Keratinocyte (primary cell): ENCODE measurements around the gene EEF1AKMT2. TPM values are rescaled to one million over a fixed set of nuclear protein-coding genes. Genes with fewer than 3 reads are reported as not detected.
A peak's percentile ranks its signal among the peaks of the same experiment; 100 is the strongest.

ENCODE experiments used
- DNase-seq: peaks from one replicate; pipeline ENCODE4 v3.0.0-alpha.2; 2011; ENCODE audit warnings: low read depth, missing footprints, low spot score
- FAIRE-seq: peaks from 2 replicates; lab custom pipeline; 2011; peaks lifted over from hg19 to GRCh38; lab: Jason Lieb, UNC
- H2AFZ ChIP-seq: 2 replicates; pipeline ENCODE4 v1.6.0; 2012; ENCODE audit warnings: low read length, control low read depth, inconsistent platforms; ENCODE audit not compliant: control insufficient read depth
- H3K27ac ChIP-seq: 2 replicates; pipeline ENCODE4 v1.5.1; 2011; ENCODE audit warnings: low read length; ENCODE audit not compliant: control insufficient read depth, insufficient read depth
- H3K27me3 ChIP-seq: 3 replicates; pipeline ENCODE4 v1.6.0; 2011; ENCODE audit warnings: low read length; ENCODE audit not compliant: control insufficient read depth, insufficient read depth; ENCODE audit errors: extremely low read depth
- H3K36me3 ChIP-seq, 2 experiments: 2 replicates in 1 of 2; 3 replicates in 1 of 2; pipeline ENCODE4 v1.5.1; 2011; ENCODE audit warnings: low read length in 2 of 2, mild to moderate bottlenecking in 1 of 2; ENCODE audit not compliant: control insufficient read depth in 2 of 2, insufficient read depth in 2 of 2; ENCODE audit errors: extremely low read depth in 1 of 2
- H3K4me1 ChIP-seq: 3 replicates; pipeline ENCODE4 v1.5.1; 2011; ENCODE audit warnings: low read length; ENCODE audit not compliant: control insufficient read depth, insufficient read depth; ENCODE audit errors: extremely low read depth
- H3K4me2 ChIP-seq: 3 replicates; pipeline ENCODE4 v1.6.0; 2011; ENCODE audit warnings: low read depth, low read length; ENCODE audit not compliant: control insufficient read depth, insufficient read depth; ENCODE audit errors: extremely low read depth
- H3K4me3 ChIP-seq, 3 experiments: fragments of 200-600 bp in 1 of 3; sonication (generic) in 1 of 3; 2 replicates in 2 of 3; 3 replicates in 1 of 3; pipeline ENCODE4 v1.5.1; 2011 to 2016; ENCODE audit warnings: low read length in 3 of 3, mild to moderate bottlenecking in 3 of 3, control low read depth in 2 of 3, inconsistent platforms in 1 of 3, low read depth in 1 of 3, mixed read lengths in 1 of 3, mixed run types in 1 of 3, moderate library complexity in 1 of 3; ENCODE audit not compliant: control insufficient read depth in 2 of 3, insufficient read depth in 2 of 3; ENCODE audit errors: extremely low read depth in 1 of 3
- H3K79me2 ChIP-seq: 2 replicates; pipeline ENCODE4 v1.6.0; 2012; ENCODE audit warnings: low read length; ENCODE audit not compliant: control insufficient read depth, insufficient read depth
- H3K9ac ChIP-seq: 3 replicates; pipeline ENCODE4 v1.6.0; 2011; ENCODE audit warnings: low read length; ENCODE audit not compliant: control insufficient read depth, insufficient read depth; ENCODE audit errors: extremely low read depth
- H3K9me1 ChIP-seq: 3 replicates; pipeline ENCODE4 v1.6.0; 2011; ENCODE audit warnings: low read length; ENCODE audit not compliant: control insufficient read depth, insufficient read depth; ENCODE audit errors: extremely low read depth
- H3K9me3 ChIP-seq: 2 replicates; pipeline ENCODE4 v1.5.1; 2012; ENCODE audit warnings: low read depth, low read length; ENCODE audit not compliant: control insufficient read depth
- H4K20me1 ChIP-seq: 3 replicates; pipeline ENCODE4 v1.6.0; 2011; ENCODE audit warnings: low read length; ENCODE audit not compliant: control insufficient read depth, insufficient read depth; ENCODE audit errors: extremely low read depth
- EZH2 ChIP-seq: IDR thresholded peaks from one replicate; pipeline ENCODE4 v1.6.1; 2012; ENCODE audit warnings: inconsistent platforms, mild to moderate bottlenecking, low read length, moderate library complexity
- dilution Hi-C: fragments of 300-500 bp; cut with MboI; formaldehyde crosslinking; loops from one replicate; pipeline ENCODE4 v1.7.0; 2020; ENCODE audit warnings: low sequenced_read_pairs; ENCODE audit not compliant: extremely low pct_ligation_motif_present
- polyA plus RNA-seq, 5 experiments: library from polyadenylated mRNA; depleted of rRNA in 3 of 5; stranded (reverse) in 3 of 5; stranded (forward) in 1 of 5; unstranded in 1 of 5; fragments of >200 nt; gene quantifications; 1 replicate in 1 of 5; 2 replicates in 3 of 5; 3 replicates in 1 of 5; pipeline versions ENCODE4 v1.2.1 to v1.2.3, GENCODE V29; 2011 to 2012; ENCODE audit warnings: missing spikeins in 2 of 5, low read depth in 1 of 5, low replicate concordance in 1 of 5
- TF ChIP-seq, protein P1 (sequence below), 3 experiments: IDR thresholded peaks in 1 of 3; conservative IDR thresholded peaks in 1 of 3; optimal IDR thresholded peaks in 1 of 3; 2 replicates in 2 of 3; 3 replicates in 1 of 3; pipeline versions ENCODE3 to v1.5.1; 2011; ENCODE audit warnings: low read length in 3 of 3, mild to moderate bottlenecking in 3 of 3, moderate library complexity in 2 of 3, control low read depth in 1 of 3, inconsistent platforms in 1 of 3; ENCODE audit not compliant: insufficient read depth in 2 of 3; ENCODE audit errors: extremely low read depth in 1 of 3

Gene EEF1AKMT2
- polyA plus RNA-seq, 1 donor (not counting 4 experiments of a cell fraction or from before 2014, with no cell fraction given) = 19.1 TPM

DNA sequence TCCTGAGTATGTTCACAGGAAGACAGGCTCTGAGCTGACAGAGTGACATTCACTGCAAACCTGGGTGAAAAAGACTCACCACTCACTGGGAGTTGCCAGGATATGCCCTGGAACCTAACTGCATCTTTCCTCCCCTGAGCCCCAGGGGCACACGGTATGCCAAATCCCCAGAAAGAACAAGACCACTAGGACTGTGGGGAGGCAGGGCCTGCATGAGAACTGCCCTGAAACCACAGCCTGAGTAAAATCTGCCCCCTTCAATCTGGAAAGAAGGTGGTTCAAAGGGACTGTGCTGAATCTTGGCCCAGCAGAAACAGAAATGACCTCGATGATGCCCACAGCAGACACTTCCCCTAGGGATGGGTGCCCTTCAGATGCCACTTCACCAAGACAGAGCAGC is 54.0 kb downstream of the EEF1AKMT2 start:
- FAIRE-seq (no peak), DNase-seq (no peak)
- H3K36me3 ChIP-seq = peaks cover 0 to 2% of the 10 kb centered on the region in 2 experiments
- H2AFZ ChIP-seq = no peak overlapping the region
- H3K79me2 ChIP-seq = peaks cover 71% of the 10 kb centered on the region
- no peaks in the 10 kb centered on the region for H3K9me3 ChIP-seq
- peaks cover 2% of the 10 kb centered on the region for H3K9me1 ChIP-seq
- peak overlapping the region; percentile 22 for H3K27ac ChIP-seq
- dilution Hi-C loops = no loop called here
- no peak overlapping the region for H3K4me3 ChIP-seq
- peak overlapping the region; percentile 50 for H3K4me2 ChIP-seq
- no peak overlapping the region for H3K9ac ChIP-seq
- H3K4me1 ChIP-seq = peaks cover 87% of the 10 kb centered on the region
- no peaks in the 10 kb centered on the region for H4K20me1 ChIP-seq
- H3K27me3 ChIP-seq = no peaks in the 10 kb centered on the region
- TF ChIP-seq, protein P1, sequence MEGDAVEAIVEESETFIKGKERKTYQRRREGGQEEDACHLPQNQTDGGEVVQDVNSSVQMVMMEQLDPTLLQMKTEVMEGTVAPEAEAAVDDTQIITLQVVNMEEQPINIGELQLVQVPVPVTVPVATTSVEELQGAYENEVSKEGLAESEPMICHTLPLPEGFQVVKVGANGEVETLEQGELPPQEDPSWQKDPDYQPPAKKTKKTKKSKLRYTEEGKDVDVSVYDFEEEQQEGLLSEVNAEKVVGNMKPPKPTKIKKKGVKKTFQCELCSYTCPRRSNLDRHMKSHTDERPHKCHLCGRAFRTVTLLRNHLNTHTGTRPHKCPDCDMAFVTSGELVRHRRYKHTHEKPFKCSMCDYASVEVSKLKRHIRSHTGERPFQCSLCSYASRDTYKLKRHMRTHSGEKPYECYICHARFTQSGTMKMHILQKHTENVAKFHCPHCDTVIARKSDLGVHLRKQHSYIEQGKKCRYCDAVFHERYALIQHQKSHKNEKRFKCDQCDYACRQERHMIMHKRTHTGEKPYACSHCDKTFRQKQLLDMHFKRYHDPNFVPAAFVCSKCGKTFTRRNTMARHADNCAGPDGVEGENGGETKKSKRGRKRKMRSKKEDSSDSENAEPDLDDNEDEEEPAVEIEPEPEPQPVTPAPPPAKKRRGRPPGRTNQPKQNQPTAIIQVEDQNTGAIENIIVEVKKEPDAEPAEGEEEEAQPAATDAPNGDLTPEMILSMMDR (optimal IDR thresholded peaks at IDR 0.05 in 1 of 3, IDR thresholded peaks at IDR 0.05 in 1 of 3, conservative IDR thresholded peaks at IDR 0.05 in 1 of 3; ENCODE audit: extremely low read depth in 1 of 3, insufficient read depth in 2 of 3, low read length in 3 of 3) = no peak
- TF ChIP-seq EZH2 = no peak

DNA sequence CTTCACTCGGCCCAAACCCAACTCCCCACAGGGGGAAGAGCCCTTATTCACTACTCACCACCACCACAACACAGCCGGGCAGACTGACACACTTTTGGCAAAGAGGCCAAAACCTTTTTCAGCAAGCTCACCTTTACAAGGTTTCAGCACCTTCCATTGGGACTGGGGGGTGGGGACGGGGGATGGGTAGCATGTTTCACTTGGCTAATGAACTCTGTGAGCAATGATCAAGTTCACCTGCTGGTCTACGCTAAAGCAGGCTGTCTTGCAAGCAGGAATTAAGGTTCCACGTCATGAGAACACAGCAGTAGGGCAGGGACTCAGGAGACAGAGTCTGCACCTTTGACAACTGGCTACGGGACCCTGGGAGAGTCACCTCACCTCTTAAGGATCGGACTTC is 54.5 kb downstream of the EEF1AKMT2 start:
- Histone ChIP-seq H3K4me3 (no peak overlapping the region), H3K27ac (peak overlapping the region; percentile 22), H3K9ac (peak overlapping the region; percentile 20), H2AFZ (no peak overlapping the region), H3K9me3 (no peaks in the 10 kb centered on the region), H3K9me1 (peaks cover 2% of the 10 kb centered on the region), H3K4me2 (peak overlapping the region; percentile 50), H3K79me2 (peaks cover 67% of the 10 kb centered on the region), H4K20me1 (no peaks in the 10 kb centered on the region), H3K27me3 (no peaks in the 10 kb centered on the region), H3K36me3 (peaks cover 0 to 2% of the 10 kb centered on the region in 2 experiments), H3K4me1 (peaks cover 87% of the 10 kb centered on the region)
- dilution Hi-C loops = no loop called here
- DNase-seq (no peak), FAIRE-seq (peak; percentile 9)
- TF ChIP-seq, protein P1 (optimal IDR thresholded peaks at IDR 0.05 in 1 of 3, IDR thresholded peaks at IDR 0.05 in 1 of 3, conservative IDR thresholded peaks at IDR 0.05 in 1 of 3; ENCODE audit: extremely low read depth in 1 of 3, insufficient read depth in 2 of 3, low read length in 3 of 3) = no peak
- no peak for TF ChIP-seq EZH2
